SK-N-SH (cell line): ENCODE data around the gene CMTM2. TPM values are rescaled to one million over a fixed set of nuclear protein-coding genes. Genes with fewer than 3 reads are reported as not detected.

Experiments
- CTCF ChIA-PET: fragments of 300-600, 350-600 bp; formaldehyde crosslinking; extraction: SDS; loops from one replicate; lab custom pipeline; 2021; lab: Yijun Ruan, JAX
- POLR2A ChIA-PET: fragments of 350-600 bp; sonication (Branson Sonifier 250); formaldehyde crosslinking; extraction: SDS; loops from one replicate; lab custom pipeline; 2020; ENCODE audit warnings: antibody characterized with exemption, inconsistent platforms; lab: Yijun Ruan, JAX
- DNase-seq: peaks from one replicate; pipeline ENCODE4 v3.0.0; 2012
- H2AFZ ChIP-seq: fragments of 200-600 bp; sonication (generic); 2 replicates; pipeline ENCODE4 v1.8.1; 2016; ENCODE audit warnings: antibody characterized with exemption, mild to moderate bottlenecking, low read depth
- H3F3A ChIP-seq: fragments of 200-600 bp; sonication (generic); replicated peaks from 2 replicates; pipeline ENCODE3; 2016; ENCODE audit warnings: antibody characterized with exemption, mild to moderate bottlenecking; ENCODE audit not compliant: insufficient read depth
- H3K27ac ChIP-seq, 2 experiments: fragments of 200-500 bp in 1 of 2; fragments of 200-600 bp in 1 of 2; sonication (Bioruptor generic) in 1 of 2; sonication (generic), shearing (Covaris generic) in 1 of 2; 2 replicates each; pipeline versions ENCODE4 v1.5.1 to v1.6.1; 2014 to 2016; ENCODE audit warnings: low read depth in 2 of 2, inconsistent platforms in 1 of 2, low read length in 1 of 2, mild to moderate bottlenecking in 1 of 2, mixed read lengths in 1 of 2
- H3K27me3 ChIP-seq: fragments of 200-600 bp; sonication (generic), shearing (Covaris generic); 2 replicates; pipeline ENCODE4 v1.6.1; 2016; ENCODE audit warnings: mixed run types; ENCODE audit not compliant: insufficient read depth
- H3K36me3 ChIP-seq, 2 experiments: fragments of 200-500 bp in 1 of 2; fragments of 200-600 bp in 1 of 2; sonication (Bioruptor generic) in 1 of 2; sonication (generic) in 1 of 2; replicated peaks in 1 of 2; 2 replicates each; pipeline versions ENCODE3 to v1.5.1; 2014 to 2016; ENCODE audit warnings: low read length in 1 of 2, mild to moderate bottlenecking in 1 of 2; ENCODE audit not compliant: insufficient read depth in 2 of 2, control insufficient read depth in 1 of 2
- H3K4me1 ChIP-seq, 2 experiments: fragments of 200-500 bp in 1 of 2; fragments of 200-600 bp in 1 of 2; sonication (Bioruptor generic) in 1 of 2; sonication (generic), shearing (Covaris generic) in 1 of 2; 2 replicates each; pipeline versions ENCODE4 v1.5.1 to v1.6.1; 2014 to 2016; ENCODE audit warnings: low read depth in 1 of 2, low read length in 1 of 2, mixed run types in 1 of 2; ENCODE audit not compliant: insufficient read depth in 2 of 2, control insufficient read depth in 1 of 2
- H3K4me2 ChIP-seq: fragments of 200-600 bp; sonication (generic), shearing (Covaris generic); 2 replicates; pipeline ENCODE4 v1.6.1; 2017; ENCODE audit warnings: mixed run types
- H3K4me3 ChIP-seq, 2 experiments: fragments of 200-500 bp in 1 of 2; fragments of 200-600 bp in 1 of 2; sonication (Bioruptor generic) in 1 of 2; sonication (generic), shearing (Covaris generic) in 1 of 2; 2 replicates each; pipeline versions ENCODE4 v1.5.1 to v1.8.1; 2014 to 2016; ENCODE audit warnings: low read depth in 2 of 2, inconsistent platforms in 1 of 2, low read length in 1 of 2, mild to moderate bottlenecking in 1 of 2, mixed read lengths in 1 of 2, moderate library complexity in 1 of 2
- H3K79me2 ChIP-seq: fragments of 200-600 bp; sonication (generic); 2 replicates; pipeline ENCODE4 v1.8.1; 2017; ENCODE audit warnings: mild to moderate bottlenecking; ENCODE audit not compliant: insufficient read depth
- H3K9ac ChIP-seq: fragments of 200-600 bp; sonication (generic); 2 replicates; pipeline ENCODE4 v1.6.1; 2017; ENCODE audit warnings: mixed run types
- H3K9me2 ChIP-seq: fragments of 200-600 bp; sonication (generic); 2 replicates; pipeline ENCODE4 v1.6.1; 2017; ENCODE audit warnings: mixed run types
- H3K9me3 ChIP-seq: fragments of 200-600 bp; sonication (generic); 2 replicates; pipeline ENCODE4 v1.6.1; 2017; ENCODE audit warnings: mixed run types, mild to moderate bottlenecking, moderate library complexity
- H4K20me1 ChIP-seq: fragments of 200-600 bp; sonication (generic); 2 replicates; pipeline ENCODE4 v1.6.1; 2017; ENCODE audit warnings: mild to moderate bottlenecking, mixed run types; ENCODE audit not compliant: insufficient read depth
- CTCF ChIP-seq: fragments of 200-600 bp; sonication (generic); IDR thresholded peaks from 2 replicates; pipeline ENCODE4 v1.6.1; 2017; ENCODE audit warnings: antibody characterized with exemption, mild to moderate bottlenecking, moderate library complexity
- ELF1 ChIP-seq: IDR thresholded peaks from 2 replicates; pipeline ENCODE4 v1.4.0; 2012
- EZH2phosphoT487 ChIP-seq: fragments of 200-600 bp; sonication (generic); IDR thresholded peaks from 2 replicates; pipeline ENCODE4 v1.6.1; 2017; ENCODE audit warnings: low read depth, mixed run types, mild to moderate bottlenecking, antibody characterized with exemption, moderate library complexity, borderline replicate concordance
- FOSL2 ChIP-seq: IDR thresholded peaks from 2 replicates; pipeline ENCODE4 v1.4.0; 2012; ENCODE audit warnings: low read depth, mild to moderate bottlenecking, moderate library complexity, borderline replicate concordance
- FOXM1 ChIP-seq: IDR thresholded peaks from 2 replicates; pipeline ENCODE4 v1.4.0; 2012; ENCODE audit warnings: low read depth, mild to moderate bottlenecking
- GABPA ChIP-seq: IDR thresholded peaks from 2 replicates; pipeline ENCODE4 v1.4.0; 2012; ENCODE audit warnings: low read depth, mild to moderate bottlenecking
- GATA2 ChIP-seq: sonication (generic); formaldehyde crosslinking; IDR thresholded peaks from 2 replicates; pipeline ENCODE4 v1.5.0; 2020; ENCODE audit warnings: mild to moderate bottlenecking, missing genetic modification reagents
- JUND ChIP-seq: IDR thresholded peaks from 2 replicates; pipeline ENCODE4 v1.4.0; 2012
- MEF2A ChIP-seq: IDR thresholded peaks from 2 replicates; pipeline ENCODE4 v1.4.0; 2012; ENCODE audit warnings: low read depth, borderline replicate concordance
- MXI1 ChIP-seq: IDR thresholded peaks from 2 replicates; pipeline ENCODE4 v1.6.1; 2012; ENCODE audit warnings: mild to moderate bottlenecking, low read depth, low read length, improper control_type of control experiment
- NFIC ChIP-seq: IDR thresholded peaks from 2 replicates; pipeline ENCODE4 v1.4.0; 2012; ENCODE audit warnings: borderline replicate concordance
- NRF1 ChIP-seq: IDR thresholded peaks from 2 replicates; pipeline ENCODE4 v1.6.1; 2012; ENCODE audit warnings: low read depth, mild to moderate bottlenecking, low read length
- POLR2AphosphoS5 ChIP-seq: IDR thresholded peaks from 2 replicates; pipeline ENCODE4 v1.6.1; 2012; ENCODE audit warnings: low read depth, low read length
- RAD21 ChIP-seq: IDR thresholded peaks from 2 replicates; pipeline ENCODE4 v1.6.1; 2012; ENCODE audit warnings: mild to moderate bottlenecking, low read length
- RFX5 ChIP-seq: IDR thresholded peaks from 2 replicates; pipeline ENCODE4 v1.6.1; 2012; ENCODE audit warnings: mild to moderate bottlenecking, improper control_type of control experiment, low read length
- RXRA ChIP-seq: IDR thresholded peaks from 2 replicates; pipeline ENCODE4 v1.4.0; 2012; ENCODE audit warnings: low read depth, mild to moderate bottlenecking, borderline replicate concordance
- SIN3A ChIP-seq: IDR thresholded peaks from 2 replicates; pipeline ENCODE4 v1.6.1; 2012; ENCODE audit warnings: low read depth, mild to moderate bottlenecking, low read length, moderate library complexity, borderline replicate concordance
- SMC3 ChIP-seq: IDR thresholded peaks from 2 replicates; pipeline ENCODE4 v1.6.1; 2012; ENCODE audit warnings: low read depth, low read length, improper control_type of control experiment
- TAF1 ChIP-seq: IDR thresholded peaks from 2 replicates; pipeline ENCODE4 v1.6.1; 2012; ENCODE audit warnings: low read depth, mild to moderate bottlenecking, low read length, moderate library complexity, borderline replicate concordance
- TCF12 ChIP-seq: IDR thresholded peaks from 2 replicates; pipeline ENCODE4 v1.4.0; 2012
- TEAD4 ChIP-seq: IDR thresholded peaks from 2 replicates; pipeline ENCODE4 v1.4.0; 2012; ENCODE audit warnings: mild to moderate bottlenecking, borderline replicate concordance; ENCODE audit not compliant: insufficient read depth
- USF1 ChIP-seq: IDR thresholded peaks from 2 replicates; pipeline ENCODE4 v1.4.0; 2012; ENCODE audit warnings: low read depth, borderline replicate concordance
- USF2 ChIP-seq: fragments of 150-350 bp; IDR thresholded peaks from 2 replicates; pipeline ENCODE4 v1.6.1; 2017; ENCODE audit warnings: antibody characterized with exemption, low read length, low read depth, borderline replicate concordance
- YY1 ChIP-seq: IDR thresholded peaks from 2 replicates; pipeline ENCODE4 v1.4.0; 2012; ENCODE audit warnings: low read depth, mild to moderate bottlenecking
- ZBTB33 ChIP-seq: IDR thresholded peaks from 2 replicates; pipeline ENCODE4 v1.4.0; 2012; ENCODE audit warnings: low read depth, borderline replicate concordance
- WGBS: methylation state at CpG from one replicate; pipeline ENCODE4 v1.1.6; 2017; ENCODE audit warnings: low lambda C conversion rate; 5-methylcytosine and 5-hydroxymethylcytosine counted together
- polyA plus RNA-seq, 3 experiments: library from polyadenylated mRNA; depleted of rRNA; stranded (reverse); fragments of >200 nt; gene quantifications; 2 replicates each; pipeline ENCODE4 v1.2.3, GENCODE V29; 2012
- TF ChIP-seq, protein P1 (sequence below): IDR thresholded peaks from 2 replicates; pipeline ENCODE4 v1.4.0; 2012; ENCODE audit warnings: low read depth

The CMTM2 gene
- polyA plus RNA-seq, 1 of the 3 experiments (the other 2 are of a cell fraction): not detected

DNA sequence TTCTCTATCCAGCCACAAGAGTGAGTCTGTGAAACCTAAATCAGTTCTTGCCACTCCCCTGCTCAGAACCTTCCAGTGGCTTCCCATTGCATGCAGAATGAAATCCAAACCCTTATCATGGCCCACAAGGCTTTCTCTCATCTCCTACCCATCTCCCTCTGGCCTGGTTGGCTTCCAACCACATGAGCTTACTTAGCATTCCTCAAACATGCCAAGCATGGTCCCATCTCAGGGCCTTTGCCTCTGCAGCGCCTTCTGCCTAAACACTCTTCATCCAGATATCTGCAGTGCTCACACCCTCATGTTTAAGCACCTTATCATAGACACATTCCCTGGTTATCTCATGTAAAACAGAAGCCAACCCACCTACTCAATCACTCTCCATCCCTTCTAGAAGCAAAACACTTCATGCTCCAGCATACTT, 44.9 kb upstream of the CMTM2 start:
- Histone ChIP-seq H3K4me2 (no peak overlapping the region), H4K20me1 (no peaks in the 10 kb centered on the region)
- WGBS: 90% methylated on average over 1 of the region's 1 CpG
- TF ChIP-seq CTCF (no peak), SIN3A (no peak), YY1 (no peak), TEAD4 (no peak), RFX5 (no peak), MEF2A (no peak), ELF1 (no peak), TCF12 (no peak), EZH2phosphoT487 (no peak), MXI1 (no peak), USF1 (no peak), GATA2 (CRISPR knock-in tag) (no peak), NRF1 (no peak)
- TF ChIP-seq, protein P1, sequence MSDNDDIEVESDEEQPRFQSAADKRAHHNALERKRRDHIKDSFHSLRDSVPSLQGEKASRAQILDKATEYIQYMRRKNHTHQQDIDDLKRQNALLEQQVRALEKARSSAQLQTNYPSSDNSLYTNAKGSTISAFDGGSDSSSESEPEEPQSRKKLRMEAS: no peak
- TF ChIP-seq, all 33 proteins: peak for 0
- H3K4me3 ChIP-seq: no peak overlapping the region
- H3K36me3 ChIP-seq: peaks cover 17 to 21% of the 10 kb centered on the region in 2 experiments
- no peak overlapping the region for H3K27ac ChIP-seq
- no peaks in the 10 kb centered on the region for H3F3A ChIP-seq
- H3K27me3 ChIP-seq: no peaks in the 10 kb centered on the region
- H2AFZ ChIP-seq: no peak overlapping the region
- ChIA-PET CTCF (no interaction called here), POLR2A (no interaction called here)
- no peaks in the 10 kb centered on the region for H3K9me2 ChIP-seq
- DNase-seq: no peak
- no peaks in the 10 kb centered on the region for H3K9me3 ChIP-seq
- H3K4me1 ChIP-seq: no peaks in the 10 kb centered on the region
- no peaks in the 10 kb centered on the region for H3K79me2 ChIP-seq
- H3K9ac ChIP-seq: no peak overlapping the region

DNA sequence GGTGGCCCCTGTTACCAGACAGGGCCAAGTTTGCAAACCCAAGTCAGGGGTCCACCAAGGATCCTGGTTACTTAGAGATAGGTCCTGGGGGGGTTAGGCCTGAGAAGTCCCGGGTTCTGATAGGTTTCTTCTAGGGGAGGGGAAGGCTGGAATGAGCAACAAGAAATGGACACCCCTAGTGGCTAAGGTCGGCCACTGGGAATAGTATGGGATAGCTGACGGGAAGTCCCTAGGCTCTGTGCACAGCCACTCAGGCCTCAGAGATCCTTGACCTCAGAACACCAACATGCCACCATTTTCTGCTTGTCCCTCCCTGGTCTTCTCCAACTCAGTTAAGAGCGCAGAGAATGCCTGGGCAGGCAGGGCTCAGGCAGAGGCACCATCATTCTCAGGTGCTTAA, 42.7 kb upstream of the CMTM2 start:
- DNase-seq: no peak
- Histone ChIP-seq H3K4me3 (no peak overlapping the region), H3K9ac (no peak overlapping the region), H3F3A (no peaks in the 10 kb centered on the region), H3K4me2 (no peak overlapping the region), H3K9me2 (no peaks in the 10 kb centered on the region), H3K27ac (no peak overlapping the region), H3K4me1 (no peaks in the 10 kb centered on the region), H3K27me3 (no peaks in the 10 kb centered on the region), H3K79me2 (no peaks in the 10 kb centered on the region), H2AFZ (no peak overlapping the region), H4K20me1 (no peaks in the 10 kb centered on the region), H3K36me3 (peaks cover 8 to 9% of the 10 kb centered on the region in 2 experiments), H3K9me3 (no peaks in the 10 kb centered on the region)
- ChIA-PET POLR2A (no interaction called here), CTCF (interaction anchor here (2.4 kb wide), 1 partner anchor 11 kb away, joined by 9 read pairs; no protein-coding TSS in a partner anchor)
- 94% methylated on average over 3 of the region's 4 CpGs for WGBS
- TF ChIP-seq RAD21 (no peak), RXRA (no peak), NFIC (no peak), TAF1 (no peak), FOXM1 (no peak), GATA2 (CRISPR knock-in tag) (no peak), SMC3 (no peak), JUND (no peak), SIN3A (no peak), USF2 (no peak), ZBTB33 (no peak), RFX5 (no peak), FOSL2 (no peak), GABPA (no peak), TEAD4 (no peak), POLR2AphosphoS5 (no peak)
